Cardiac muscle cell (in vitro differentiated cells and primary cell): ENCODE data around the gene CPAMD8. TPM values are rescaled to one million over a fixed set of nuclear protein-coding genes. Genes with fewer than 3 reads are reported as not detected.
"Not testable (repeated sequence)": the region's sequence is repeated elsewhere in the genome, so short reads cannot be mapped to it uniquely, and the experiment has no call there.

ENCODE experiments used
- DNase-seq, 2 donors: peaks; one replicate each; pipeline versions ENCODE4 v3.0.0 to v3.0.0-alpha.2; 2010 to 2017; ENCODE audit warnings: low read depth in 1 of 2, low spot score in 1 of 2
- H3K27ac ChIP-seq: fragments of 200-600 bp; sonication (generic); 2 replicates; pipeline ENCODE4 v1.5.1; 2016
- H3K27me3 ChIP-seq: fragments of 200-600 bp; sonication (generic); 2 replicates; pipeline ENCODE4 v1.6.0; 2016; ENCODE audit warnings: control low read depth
- H3K36me3 ChIP-seq: fragments of 200-600 bp; sonication (generic); 2 replicates; pipeline ENCODE4 v1.5.1; 2016; ENCODE audit warnings: control low read depth
- H3K4me1 ChIP-seq: fragments of 200-600 bp; sonication (generic); 2 replicates; pipeline ENCODE4 v1.8.1; 2017; ENCODE audit warnings: low read depth, mild to moderate bottlenecking, mixed run types
- H3K4me3 ChIP-seq: fragments of 200-600 bp; sonication (generic); 2 replicates; pipeline ENCODE4 v1.5.1; 2016; ENCODE audit warnings: mild to moderate bottlenecking
- H3K9me3 ChIP-seq: fragments of 200-600 bp; sonication (generic); 2 replicates; pipeline ENCODE4 v1.5.1; 2017; ENCODE audit warnings: low read depth, mild to moderate bottlenecking, control low read depth
- polyA plus RNA-seq: library from polyadenylated mRNA; unstranded; fragments of >200 nt; fragmentation: Nextera tagmentation; extraction: Ambion mirVana; gene quantifications from 2 replicates; pipeline ENCODE4 v1.2.1, GENCODE V29; 2016
- total RNA-seq: library from RNA; depleted of rRNA; stranded (reverse); fragments of >200 nt; gene quantifications from 2 replicates; pipeline ENCODE4 v1.2.3, GENCODE V29; 2016
- TF ChIP-seq, protein P1 (sequence below): IDR thresholded peaks from 2 replicates; pipeline ENCODE4 v1.5.1; 2012; ENCODE audit warnings: low read depth, mild to moderate bottlenecking, low read length

CPAMD8 gene
- total and polyA plus RNA-seq, 2 experiments from 2014 or later = 18.1 to 53.4 TPM

GRCh38 chr19:16944626-16945363 lies 81.8 kb downstream of the CPAMD8 start:
- Histone ChIP-seq H3K4me3 (no peak overlapping the region), H3K9me3 (no peaks in the 10 kb centered on the region), H3K36me3 (no peaks in the 10 kb centered on the region), H3K27me3 (no peaks in the 10 kb centered on the region), H3K4me1 (peaks cover 17% of the 10 kb centered on the region), H3K27ac (peak overlapping the region; percentile 49)
- peak in 1 of 2 donors; percentile 90 for DNase-seq
- TF ChIP-seq, protein P1, sequence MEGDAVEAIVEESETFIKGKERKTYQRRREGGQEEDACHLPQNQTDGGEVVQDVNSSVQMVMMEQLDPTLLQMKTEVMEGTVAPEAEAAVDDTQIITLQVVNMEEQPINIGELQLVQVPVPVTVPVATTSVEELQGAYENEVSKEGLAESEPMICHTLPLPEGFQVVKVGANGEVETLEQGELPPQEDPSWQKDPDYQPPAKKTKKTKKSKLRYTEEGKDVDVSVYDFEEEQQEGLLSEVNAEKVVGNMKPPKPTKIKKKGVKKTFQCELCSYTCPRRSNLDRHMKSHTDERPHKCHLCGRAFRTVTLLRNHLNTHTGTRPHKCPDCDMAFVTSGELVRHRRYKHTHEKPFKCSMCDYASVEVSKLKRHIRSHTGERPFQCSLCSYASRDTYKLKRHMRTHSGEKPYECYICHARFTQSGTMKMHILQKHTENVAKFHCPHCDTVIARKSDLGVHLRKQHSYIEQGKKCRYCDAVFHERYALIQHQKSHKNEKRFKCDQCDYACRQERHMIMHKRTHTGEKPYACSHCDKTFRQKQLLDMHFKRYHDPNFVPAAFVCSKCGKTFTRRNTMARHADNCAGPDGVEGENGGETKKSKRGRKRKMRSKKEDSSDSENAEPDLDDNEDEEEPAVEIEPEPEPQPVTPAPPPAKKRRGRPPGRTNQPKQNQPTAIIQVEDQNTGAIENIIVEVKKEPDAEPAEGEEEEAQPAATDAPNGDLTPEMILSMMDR = no peak

DNA sequence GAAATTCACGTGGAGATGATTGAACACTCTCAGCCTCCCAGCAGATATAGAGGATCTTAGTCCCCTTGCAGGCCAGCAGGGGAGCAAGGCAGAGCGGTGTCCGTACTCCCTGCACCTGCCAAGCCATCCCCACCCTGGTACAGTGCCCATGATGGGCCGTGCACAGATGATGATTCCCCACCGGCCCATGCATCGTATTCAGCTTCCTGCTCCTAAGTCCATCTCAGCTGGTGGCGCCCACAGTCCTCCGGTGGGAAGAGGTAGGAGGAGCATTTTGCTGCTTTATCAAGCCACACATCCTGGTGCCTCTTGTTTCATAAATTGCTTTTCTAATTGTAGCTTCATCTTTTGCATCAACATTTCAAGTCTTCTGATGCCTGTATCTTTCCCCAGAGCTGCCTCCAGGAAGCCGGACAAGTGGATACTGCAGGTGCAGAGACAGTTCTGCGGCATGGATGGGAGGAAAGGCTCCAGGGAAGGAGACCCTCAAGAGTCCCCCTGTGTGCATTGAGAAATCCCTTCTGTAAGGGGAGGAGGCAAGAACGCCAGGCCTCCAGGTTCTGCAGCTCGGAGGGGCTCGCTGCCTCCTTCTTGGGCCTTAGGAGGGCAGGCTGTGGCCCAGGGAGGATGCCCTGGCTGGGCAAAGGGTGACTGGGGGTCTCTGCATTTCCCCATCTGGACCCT lies 82.5 kb downstream of the CPAMD8 start:
- peaks cover 17% of the 10 kb centered on the region for H3K4me1 ChIP-seq
- DNase-seq = no peak

GRCh38 chr19:16943090-16943489 lies 83.5 kb downstream of the CPAMD8 start:
- not testable (repeated sequence) for H3K36me3 ChIP-seq, H3K27me3 ChIP-seq, H3K27ac ChIP-seq, H3K9me3 ChIP-seq, H3K4me3 ChIP-seq, DNase-seq
- H3K4me1 ChIP-seq = peaks cover 17% of the 10 kb centered on the region

More for the DNA sequence above, 82.5 kb downstream of the CPAMD8 start:
- no peaks in the 10 kb centered on the region for H3K36me3 ChIP-seq
- TF ChIP-seq, protein P1 = no peak
- no peaks in the 10 kb centered on the region for H3K9me3 ChIP-seq
- no peaks in the 10 kb centered on the region for H3K27me3 ChIP-seq
- no peak overlapping the region for H3K4me3 ChIP-seq
- peak overlapping the region; percentile 49 for H3K27ac ChIP-seq

- Histone ChIP-seq H3K27ac (no peak overlapping the region), H3K4me1 (peaks cover 17% of the 10 kb centered on the region), H3K36me3 (no peaks in the 10 kb centered on the region), H3K4me3 (no peak overlapping the region), H3K9me3 (no peaks in the 10 kb centered on the region), H3K27me3 (no peaks in the 10 kb centered on the region)
- no peak for DNase-seq
- TF ChIP-seq, protein P1 = no peak
Observed at GRCh38 chr19:16942583-16942982, 84.0 kb downstream of the CPAMD8 start.

- Histone ChIP-seq H3K9me3 (no peaks in the 10 kb centered on the region), H3K27ac (no peak overlapping the region), H3K4me3 (no peak overlapping the region), H3K4me1 (peaks cover 16% of the 10 kb centered on the region), H3K27me3 (no peaks in the 10 kb centered on the region), H3K36me3 (no peaks in the 10 kb centered on the region)
- TF ChIP-seq, protein P1 = no peak
- DNase-seq = no peak
Observed at GRCh38 chr19:16940626-16941025, 86.0 kb downstream of the CPAMD8 start.

GRCh38 chr19:16940063-16940462 lies 86.5 kb downstream of the CPAMD8 start:
- not testable (repeated sequence) for H3K27ac ChIP-seq, H3K27me3 ChIP-seq, H3K9me3 ChIP-seq, H3K4me3 ChIP-seq, DNase-seq, H3K36me3 ChIP-seq
- peaks cover 11% of the 10 kb centered on the region for H3K4me1 ChIP-seq
